NB4 (cell line): Measurements from ENCODE around the gene TEAD1.

Source experiments
- DNase-seq: peaks from one replicate; pipeline ENCODE4 v3.0.0; 2010; ENCODE audit warnings: low read depth
- H3K4me3 ChIP-seq: one replicate; pipeline ENCODE4 v1.5.1; 2011; ENCODE audit warnings: mild to moderate bottlenecking, low read depth, low read length, moderate library complexity
- MYC ChIP-seq: IDR thresholded peaks from 2 replicates; pipeline ENCODE4 v1.6.1; 2011; ENCODE audit warnings: low read depth, low read length
- POLR2A ChIP-seq: IDR thresholded peaks from 2 replicates; pipeline ENCODE4 v1.6.1; 2011; ENCODE audit warnings: mild to moderate bottlenecking; ENCODE audit not compliant: insufficient read length; ENCODE audit errors: extremely low read depth
- TF ChIP-seq, protein P1 (sequence below): IDR thresholded peaks from 2 replicates; pipeline ENCODE4 v1.6.1; 2011; ENCODE audit warnings: low read depth, low read length
- TF ChIP-seq, protein P2 (sequence below): IDR thresholded peaks from one replicate; pipeline ENCODE4 v1.5.1; 2012; ENCODE audit warnings: low read depth, low read length

The TEAD1 gene

GRCh38 chr11:12951376-12951775, 277.2 kb downstream of the TEAD1 start:
- H3K4me3 ChIP-seq: no peak overlapping the region
- no peak for DNase-seq
- no peak for TF ChIP-seq POLR2A
- TF ChIP-seq, protein P1, sequence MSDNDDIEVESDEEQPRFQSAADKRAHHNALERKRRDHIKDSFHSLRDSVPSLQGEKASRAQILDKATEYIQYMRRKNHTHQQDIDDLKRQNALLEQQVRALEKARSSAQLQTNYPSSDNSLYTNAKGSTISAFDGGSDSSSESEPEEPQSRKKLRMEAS: no peak
- TF ChIP-seq, protein P2, sequence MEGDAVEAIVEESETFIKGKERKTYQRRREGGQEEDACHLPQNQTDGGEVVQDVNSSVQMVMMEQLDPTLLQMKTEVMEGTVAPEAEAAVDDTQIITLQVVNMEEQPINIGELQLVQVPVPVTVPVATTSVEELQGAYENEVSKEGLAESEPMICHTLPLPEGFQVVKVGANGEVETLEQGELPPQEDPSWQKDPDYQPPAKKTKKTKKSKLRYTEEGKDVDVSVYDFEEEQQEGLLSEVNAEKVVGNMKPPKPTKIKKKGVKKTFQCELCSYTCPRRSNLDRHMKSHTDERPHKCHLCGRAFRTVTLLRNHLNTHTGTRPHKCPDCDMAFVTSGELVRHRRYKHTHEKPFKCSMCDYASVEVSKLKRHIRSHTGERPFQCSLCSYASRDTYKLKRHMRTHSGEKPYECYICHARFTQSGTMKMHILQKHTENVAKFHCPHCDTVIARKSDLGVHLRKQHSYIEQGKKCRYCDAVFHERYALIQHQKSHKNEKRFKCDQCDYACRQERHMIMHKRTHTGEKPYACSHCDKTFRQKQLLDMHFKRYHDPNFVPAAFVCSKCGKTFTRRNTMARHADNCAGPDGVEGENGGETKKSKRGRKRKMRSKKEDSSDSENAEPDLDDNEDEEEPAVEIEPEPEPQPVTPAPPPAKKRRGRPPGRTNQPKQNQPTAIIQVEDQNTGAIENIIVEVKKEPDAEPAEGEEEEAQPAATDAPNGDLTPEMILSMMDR: no peak
- TF ChIP-seq MYC: no peak

DNA sequence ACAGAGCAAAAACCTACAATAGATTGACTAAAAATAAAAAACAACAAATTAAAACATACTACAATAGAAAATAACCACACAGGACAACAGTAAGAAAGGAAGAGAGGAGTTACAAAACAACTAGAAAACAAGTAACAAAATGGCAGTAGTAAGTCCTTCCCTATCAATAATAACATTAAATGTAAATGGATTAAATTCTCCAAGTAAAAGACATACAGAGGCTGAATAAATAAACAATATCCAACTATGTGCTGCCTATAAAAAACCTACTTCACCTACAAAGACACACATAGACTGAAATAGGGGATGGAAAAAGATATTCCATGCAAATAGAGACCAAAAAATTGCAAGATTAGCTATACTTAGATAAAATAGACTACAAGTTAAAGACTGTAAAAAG, 277.9 kb downstream of the TEAD1 start:
- H3K4me3 ChIP-seq: no peak overlapping the region
- DNase-seq: no peak
- TF ChIP-seq, protein P2: no peak
- no peak for TF ChIP-seq POLR2A
- TF ChIP-seq, protein P1: no peak
- no peak for TF ChIP-seq MYC

DNA sequence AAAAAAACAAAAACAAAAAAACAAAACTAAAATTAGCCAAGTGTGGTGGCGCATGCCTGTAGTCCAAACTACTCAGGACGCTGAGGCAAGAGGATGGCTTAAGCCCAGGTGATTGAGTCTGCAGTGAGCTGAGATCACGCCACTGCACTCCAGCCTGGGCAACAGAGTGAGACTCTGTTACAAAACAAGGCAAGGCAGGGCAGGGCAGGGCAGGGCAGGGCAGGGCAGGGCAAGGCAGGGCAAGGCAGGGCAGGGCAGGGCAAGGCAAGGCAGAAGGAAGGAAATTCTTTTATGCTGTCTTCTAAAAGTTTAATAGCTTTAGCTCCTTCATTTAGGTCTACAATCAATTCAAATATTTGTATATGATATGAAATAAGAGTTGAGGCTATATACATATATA, 284.8 kb downstream of the TEAD1 start:
- TF ChIP-seq, protein P2: no peak
- no peak for TF ChIP-seq MYC
- no peak for TF ChIP-seq POLR2A
- TF ChIP-seq, protein P1: no peak
- H3K4me3 ChIP-seq: no peak overlapping the region
- DNase-seq: no peak

DNA sequence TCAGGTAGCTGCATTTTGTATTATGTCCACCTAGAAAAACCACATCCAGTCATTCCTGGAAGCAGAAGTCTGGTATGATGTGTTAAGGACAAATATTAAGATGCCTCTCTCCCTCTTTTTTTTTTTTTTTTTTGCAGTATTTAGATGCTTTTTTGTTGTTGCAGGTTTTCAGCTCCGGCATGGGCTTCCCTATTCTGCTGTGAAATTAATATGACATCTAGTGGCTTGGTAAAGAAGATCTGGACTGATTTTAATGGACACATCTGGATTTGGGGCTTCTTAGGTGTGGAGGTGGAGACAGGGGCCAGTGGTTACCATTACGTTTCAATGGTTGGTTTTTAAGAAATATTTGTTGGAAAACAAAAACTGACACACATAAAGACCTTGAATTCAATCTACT, 287.4 kb downstream of the TEAD1 start:
- no peak overlapping the region for H3K4me3 ChIP-seq
- no peak for DNase-seq
- TF ChIP-seq POLR2A: no peak

GRCh38 chr11:12962306-12962705, 288.1 kb downstream of the TEAD1 start:
- DNase-seq: peak; percentile 10
- no peak for TF ChIP-seq MYC
- TF ChIP-seq, protein P2: no peak
- TF ChIP-seq, protein P1: no peak
- no peak for TF ChIP-seq POLR2A
- H3K4me3 ChIP-seq: no peak overlapping the region

DNA sequence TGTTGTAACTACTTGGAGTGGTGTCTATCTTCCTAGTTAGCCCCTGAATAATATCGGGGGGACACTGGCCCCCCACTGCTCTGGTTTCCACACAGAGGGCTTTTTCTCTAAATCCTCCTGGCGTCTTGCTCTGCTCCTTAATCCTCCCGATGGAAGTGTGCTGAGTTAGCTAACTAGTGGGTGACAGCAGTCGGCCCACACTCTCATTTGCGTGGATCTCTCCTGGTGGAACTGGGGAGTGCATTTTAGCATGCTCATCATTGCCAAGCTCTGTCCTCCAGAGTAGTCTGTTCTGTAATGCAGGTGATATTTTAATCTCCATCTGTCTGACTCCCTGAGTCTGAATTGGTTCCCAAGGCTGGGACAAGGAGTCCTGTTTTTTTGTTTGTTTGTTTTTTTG, 288.8 kb downstream of the TEAD1 start:
- no peak for DNase-seq
- no peak for TF ChIP-seq POLR2A
- TF ChIP-seq, protein P2: no peak
- no peak overlapping the region for H3K4me3 ChIP-seq
